ENCODE results near the gene FBXO24. TPM values are rescaled to one million over a fixed set of nuclear protein-coding genes. Genes with fewer than 3 reads are reported as not detected.

The FBXO24 gene
- total RNA-seq, 1 donor from 2014 or later = not detected

DNA sequence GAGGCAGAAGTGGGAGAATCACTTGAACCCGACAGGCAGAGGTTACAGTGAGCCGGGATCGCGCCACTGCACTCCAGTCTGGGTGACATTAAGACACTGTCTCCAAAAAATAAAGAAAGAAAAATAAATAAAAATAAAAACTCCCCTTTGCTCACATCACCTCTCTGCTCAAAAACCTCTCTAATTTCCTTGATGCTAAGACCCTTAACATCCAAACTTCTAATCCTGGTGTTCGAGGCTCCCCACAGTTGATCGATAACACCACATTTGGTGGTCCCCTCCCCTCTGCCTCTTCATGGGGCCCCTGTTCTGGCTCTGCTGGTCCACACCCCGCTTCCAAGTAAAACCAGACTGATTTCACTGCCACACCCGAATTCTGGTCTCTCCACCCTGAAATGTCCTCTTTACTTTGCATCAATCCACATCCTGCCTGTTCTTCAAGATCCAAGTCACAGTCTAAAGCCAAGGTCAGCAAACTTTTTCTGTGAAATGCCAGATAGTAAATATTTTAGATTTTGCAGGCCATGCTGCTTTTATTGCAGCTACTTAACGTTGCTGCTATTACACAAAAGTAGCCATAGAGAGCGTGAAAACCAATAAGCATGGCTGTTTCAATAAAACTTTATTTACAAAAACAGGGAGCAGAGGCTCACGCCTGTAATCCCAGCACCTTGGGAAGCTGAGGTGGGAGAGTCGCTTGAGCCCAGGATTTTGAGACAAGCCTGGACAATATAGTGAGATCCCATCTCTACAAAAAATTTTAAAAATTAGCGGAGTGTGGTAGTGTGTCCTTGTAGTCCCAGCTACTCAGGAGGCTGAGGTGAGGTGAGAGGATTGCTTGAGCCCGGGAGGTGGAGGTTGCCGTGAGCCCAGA is 38.1 kb downstream of the FBXO24 start:
- DNase-seq = no peak

DNA sequence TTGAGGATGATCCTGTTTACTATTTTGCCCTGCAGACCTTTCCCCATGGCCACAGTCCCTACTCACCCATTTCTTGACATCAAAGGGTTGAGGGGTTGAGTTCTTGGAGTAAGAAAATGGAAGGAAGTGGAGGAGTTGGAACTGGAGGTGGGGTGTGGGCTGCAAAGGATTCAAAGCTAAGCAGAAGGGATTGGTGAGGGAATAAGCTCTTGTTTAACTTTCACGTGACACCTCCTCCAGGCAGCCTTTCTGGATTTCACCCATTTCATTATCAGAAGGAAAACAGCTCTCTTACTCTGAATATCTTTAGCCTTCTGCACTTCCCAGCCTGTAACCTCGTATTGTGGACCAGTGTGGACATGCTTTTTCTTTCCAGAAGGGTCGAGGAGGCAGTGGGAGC is 39.9 kb downstream of the FBXO24 start:
- no peak for DNase-seq

DNA sequence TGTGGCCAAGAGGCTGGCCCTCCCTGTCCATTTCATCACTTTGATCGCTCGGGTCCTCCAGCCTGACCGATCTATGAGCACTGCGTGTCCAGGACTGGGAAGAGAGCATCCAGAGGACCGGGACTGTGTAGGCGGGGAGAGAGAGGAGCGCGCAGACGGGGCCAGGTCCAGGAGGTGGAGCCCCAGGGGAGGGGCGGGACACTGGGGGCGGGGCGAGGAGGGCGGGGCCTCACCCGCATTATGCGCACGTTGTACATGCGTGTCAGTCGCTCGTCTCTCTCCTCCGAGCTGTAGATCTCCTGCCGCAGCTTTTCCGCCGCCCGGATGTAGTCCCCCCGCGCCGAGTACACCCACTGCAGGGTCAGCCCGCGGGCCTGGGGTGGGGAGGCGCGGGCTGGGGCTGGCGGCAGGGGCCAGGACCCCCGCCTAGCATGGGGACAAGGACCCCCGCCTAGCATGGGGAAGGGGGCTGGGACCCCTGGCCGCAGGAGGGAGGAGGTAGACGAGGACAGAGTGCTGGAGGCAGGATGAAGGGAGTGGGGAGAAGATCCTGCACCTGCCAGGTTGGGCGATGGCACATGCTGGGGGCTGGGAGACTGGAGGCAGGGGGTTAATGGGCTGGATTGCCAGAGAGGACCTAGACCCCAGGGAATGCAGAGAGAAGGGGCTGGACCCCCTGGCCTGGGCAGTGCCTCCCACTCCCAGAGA is 40.6 kb downstream of the FBXO24 start:
- DNase-seq = peak; percentile 82

DNA sequence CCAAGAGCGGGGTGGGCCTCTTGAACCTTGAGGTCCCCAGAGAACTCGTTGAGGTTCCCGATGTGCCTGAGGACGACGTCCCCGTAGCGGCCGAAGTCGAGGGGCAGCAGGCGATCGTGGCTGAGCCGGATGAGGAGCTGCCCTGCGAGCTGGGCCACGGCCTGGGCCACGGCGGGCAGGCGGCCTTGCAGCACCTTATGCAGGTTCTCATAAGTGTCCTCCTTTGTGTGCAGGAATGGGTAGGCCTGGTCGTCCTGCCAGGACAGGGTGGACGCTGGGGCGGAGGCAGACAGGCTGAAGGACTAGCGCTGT is 41.1 kb downstream of the FBXO24 start:
- DNase-seq = no peak

DNA sequence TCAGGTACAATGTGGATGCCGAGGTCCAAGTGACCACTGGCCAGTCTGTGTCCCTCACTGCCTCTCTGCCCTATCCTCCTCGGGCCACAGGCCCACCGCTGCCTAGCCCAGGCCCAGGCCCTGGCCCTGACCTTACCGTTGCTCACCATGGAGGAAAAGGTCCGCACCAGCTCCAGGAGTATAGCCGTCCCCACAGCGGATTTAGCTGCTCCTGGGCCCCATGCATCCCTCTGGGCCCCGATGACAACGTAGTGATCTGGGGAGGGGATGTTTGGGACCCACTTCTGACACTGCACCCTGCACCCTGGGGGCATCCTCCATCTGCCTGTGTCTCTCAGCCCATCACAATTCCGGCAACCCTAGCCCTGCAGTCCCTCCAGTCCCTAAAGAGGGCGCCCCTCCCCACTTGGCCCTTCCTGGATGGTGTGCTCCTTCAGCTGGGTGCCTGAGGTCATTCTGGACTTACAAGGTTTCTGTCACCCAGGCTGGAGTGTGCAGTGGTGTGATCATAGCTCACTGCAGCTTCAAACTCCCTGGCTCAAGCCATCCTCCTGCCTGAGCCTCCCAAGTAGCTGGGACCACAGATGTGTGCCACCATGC is 43.1 kb downstream of the FBXO24 start:
- DNase-seq = peak; percentile 48

DNA sequence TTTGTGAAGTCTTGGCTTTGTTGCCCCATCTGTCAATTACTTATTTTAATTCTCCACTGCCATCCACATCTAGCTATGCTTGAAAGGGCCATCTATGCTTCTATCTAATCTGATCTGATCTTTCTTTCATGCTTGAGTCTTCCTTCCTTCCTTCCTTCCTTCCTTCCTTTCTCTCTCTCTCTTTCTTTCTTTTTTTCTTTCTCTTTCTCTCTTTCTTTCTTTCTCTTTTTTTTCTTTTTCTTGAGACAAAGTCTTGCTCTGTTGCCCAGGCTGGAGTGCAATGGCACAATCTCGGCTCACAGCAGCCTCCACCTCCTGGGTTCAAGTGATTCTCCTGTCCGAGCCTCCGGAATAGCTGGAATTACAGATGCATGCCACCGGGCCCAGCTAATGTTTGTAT is 43.9 kb downstream of the FBXO24 start:
- DNase-seq = no peak

DNA sequence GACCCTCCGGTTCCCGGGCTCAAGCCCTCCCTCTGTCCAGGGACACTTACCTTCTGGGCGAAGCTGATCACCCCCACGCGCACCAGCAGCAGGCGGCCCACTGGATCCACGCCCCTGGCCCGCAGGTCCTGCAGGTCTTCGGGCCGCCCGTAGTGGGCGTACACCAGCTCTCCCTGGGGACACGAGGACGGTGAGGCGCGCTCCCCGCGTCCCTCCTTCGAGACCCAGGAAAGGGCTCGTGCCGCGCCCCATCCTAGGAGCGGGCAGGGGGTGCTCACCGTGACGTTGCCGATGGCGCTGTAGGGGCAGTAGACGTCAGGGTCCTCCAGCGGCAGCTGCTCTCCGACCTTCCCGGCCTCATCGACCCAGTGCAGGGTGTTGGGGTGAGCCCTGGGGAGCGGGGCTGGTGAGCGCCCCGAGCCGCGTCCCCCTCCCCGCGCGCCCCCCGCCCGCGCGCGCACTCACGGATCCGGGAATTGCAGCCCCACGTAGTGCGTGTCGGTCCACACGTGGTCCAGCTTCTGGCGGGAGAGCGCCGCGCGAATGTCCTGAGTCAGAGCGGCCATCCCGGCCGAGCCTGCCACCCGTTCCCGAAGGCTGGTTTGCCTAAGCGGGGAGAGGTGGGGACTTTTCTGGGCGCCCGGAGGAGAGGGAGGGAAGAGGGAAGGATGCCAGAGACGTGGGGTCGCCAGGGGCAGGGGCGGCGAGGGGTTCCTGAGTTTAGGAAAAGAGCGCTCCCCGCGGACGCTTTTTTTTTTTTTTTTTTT is 47.0 kb downstream of the FBXO24 start:
- peak; percentile 28 for DNase-seq

DNA sequence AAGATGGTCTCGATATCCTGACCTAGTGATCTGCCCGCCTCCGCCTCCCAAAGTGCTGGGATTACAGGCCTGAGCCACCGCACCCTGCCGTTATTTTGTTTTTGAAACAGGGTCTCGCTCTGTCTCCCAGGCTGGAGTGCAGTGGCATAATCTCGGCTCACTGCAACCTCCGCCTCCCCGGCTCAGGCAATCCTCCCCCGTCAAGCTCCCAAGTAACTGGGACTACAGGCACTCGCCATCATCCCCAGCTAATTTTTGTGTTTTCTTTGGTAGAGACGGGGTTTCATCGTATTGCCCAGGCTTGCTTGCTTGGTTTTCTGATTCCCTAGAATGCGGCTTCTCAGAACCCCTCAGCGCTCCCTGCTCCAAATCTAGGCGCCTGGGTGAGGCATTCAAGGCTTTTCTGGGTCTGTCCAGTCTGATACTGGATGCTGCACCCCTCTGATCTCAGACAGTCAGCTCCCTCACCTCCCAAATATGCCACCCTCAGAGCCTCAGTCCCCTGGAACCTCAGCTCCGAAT is 53.9 kb downstream of the FBXO24 start:
- DNase-seq = no peak

DNA sequence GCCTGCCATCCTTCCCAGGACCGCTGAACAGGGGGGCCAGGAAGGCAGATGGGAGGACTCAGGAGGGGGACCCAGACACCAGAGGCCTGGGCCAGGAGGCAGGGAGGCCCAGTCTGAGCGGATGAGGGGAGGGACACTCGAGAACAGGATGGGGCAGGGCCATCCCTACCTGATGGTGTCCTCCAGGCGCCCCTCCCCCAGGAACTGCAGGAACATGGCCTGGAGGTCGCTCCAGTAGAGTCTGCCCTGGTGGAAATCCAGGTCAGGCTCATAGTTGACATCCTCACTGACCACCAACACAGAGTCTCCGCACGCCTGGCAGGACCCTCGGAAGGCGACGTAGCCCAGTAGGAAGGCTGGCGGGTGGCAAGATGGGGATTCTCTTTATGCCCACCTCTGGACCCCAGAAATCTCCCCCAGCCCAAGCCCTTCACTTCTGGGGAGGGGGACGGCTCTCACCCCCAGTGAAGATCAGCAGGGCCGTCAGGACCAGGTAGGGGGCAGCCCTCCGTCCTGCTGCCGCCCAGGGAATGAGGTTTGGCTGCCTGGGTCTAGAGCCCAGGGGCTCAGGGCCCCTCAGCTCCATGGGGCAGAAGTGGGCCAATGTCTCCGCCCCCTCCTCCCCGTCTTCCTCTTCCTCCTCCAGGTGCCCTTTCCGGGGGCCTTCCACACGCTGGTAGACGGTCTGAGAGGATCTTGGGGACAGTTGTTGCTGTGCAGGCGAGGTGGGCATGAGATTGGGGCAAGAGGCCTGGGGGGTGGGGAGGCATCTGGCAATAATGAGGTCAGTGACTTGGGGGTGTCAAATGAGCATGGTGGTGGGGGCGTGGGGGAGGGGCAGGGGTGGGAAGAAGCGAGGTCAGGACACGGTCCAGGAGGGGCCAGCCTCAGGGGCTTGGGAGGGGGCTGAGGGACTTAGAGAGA is 54.7 kb downstream of the FBXO24 start:
- no peak for DNase-seq

DNA sequence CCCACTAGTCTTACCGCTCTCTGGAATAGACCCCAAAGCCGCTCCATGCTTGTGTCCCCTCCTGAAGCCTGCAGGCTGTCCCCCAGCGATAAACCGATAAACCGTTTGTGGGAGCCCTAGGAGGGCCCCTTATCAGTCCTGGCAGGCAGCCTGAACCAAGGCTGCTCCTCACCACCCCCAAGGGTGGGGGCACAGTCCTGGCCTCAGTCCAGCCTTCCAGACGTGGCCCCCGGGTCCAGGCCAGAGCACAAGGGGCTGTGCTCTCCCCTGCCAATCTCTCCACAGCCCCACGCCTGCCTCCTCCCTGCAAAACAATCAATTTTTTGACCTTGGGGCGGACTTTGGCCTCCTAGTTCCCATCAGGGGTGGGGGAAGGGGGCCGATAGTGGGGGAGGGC is 55.3 kb downstream of the FBXO24 start, which contains the start of gene TFR2:
Gene TFR2, minus strand, starts transcription at position 90 of the 397 bp plus-strand sequence. Its CDS starts 43 bp downstream, at position 47.
- DNase-seq = no peak

DNA sequence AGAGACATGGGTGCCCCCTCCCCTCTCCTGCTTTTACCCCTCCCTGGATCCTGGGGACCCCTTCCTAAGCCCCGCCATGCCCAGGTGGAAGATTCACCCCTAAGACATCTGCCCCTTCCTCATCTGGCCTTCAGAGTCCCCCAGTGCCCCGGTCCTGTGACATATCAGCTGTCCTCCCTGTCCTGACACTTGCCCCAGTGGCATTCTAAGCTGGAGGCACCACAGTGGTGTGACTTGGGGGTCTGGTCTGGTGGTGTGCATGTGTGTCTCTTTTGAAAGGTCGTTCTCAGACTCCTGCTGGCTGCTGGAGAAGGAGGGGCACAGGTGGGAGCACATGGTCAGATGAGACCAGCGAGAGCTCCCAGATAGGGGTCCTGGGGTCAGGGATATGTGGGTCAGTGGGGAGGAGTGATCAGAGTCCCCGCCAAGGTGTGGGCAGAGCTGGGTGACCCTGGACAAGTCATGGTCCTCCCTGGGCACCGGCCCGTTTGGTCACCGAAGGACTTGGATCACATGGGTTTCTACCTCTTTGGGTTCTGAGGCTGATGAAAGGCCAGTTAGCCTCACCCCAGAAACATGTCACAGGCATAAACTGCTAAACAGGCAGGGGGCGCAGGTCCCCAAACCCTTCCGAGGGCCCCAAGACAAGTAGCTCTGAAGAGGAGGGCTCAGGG is 55.9 kb downstream of the FBXO24 start:
- no peak for DNase-seq

DNA sequence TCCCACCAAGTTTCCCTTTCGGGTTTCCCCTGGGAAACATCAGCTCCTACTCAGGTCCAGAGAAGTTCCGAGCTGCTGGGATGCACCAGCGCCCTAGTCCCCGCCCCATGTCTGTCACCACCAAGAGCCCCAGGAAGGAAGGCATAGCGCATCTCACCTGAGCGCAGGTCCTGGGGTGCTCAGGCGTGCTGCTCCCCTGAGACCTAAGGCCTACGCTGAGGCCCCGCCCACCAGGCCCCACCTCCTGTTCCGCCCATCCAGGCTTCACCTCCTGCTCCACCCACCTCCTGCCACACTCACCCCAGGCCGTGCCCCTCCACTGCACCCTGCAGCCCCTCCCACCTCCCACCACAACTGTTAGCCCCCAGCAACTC is 56.4 kb downstream of the FBXO24 start:
- no peak for DNase-seq

DNA sequence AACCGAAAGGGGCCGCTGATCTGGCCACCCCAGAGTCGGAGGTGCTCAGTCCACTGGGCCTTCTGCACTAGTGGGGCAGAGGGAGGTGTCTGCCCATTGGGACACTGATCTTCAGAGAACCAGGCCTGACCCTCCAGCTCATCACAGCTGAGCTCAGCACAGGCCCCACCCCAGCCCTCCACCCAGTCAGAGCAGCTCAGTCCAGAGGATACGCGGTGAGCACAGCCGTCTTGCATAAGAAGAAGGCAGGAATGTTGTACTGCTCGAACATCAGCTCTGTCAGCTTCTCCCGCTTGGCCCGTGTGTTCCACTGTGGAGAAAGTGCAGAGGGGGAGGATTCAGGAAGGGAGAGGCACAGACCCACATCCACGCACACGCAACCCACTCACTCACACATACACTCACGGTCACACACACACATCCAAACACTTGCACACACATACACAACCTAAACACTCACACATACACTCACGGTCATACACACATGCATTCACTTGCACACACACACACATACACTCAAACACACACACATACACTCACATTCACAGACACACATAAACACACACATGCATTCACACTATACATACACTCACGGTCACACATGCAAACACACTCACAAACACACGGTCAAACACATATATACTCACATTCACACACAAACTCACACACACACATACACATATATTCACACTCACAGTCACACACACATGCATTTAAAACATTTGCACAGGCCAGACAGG is 63.9 kb downstream of the FBXO24 start:
- no peak for DNase-seq

Other genes starting within 250 kb of the FBXO24 start
- gene PILRB, start 228.2 kb upstream of the FBXO24 start, total RNA-seq = 11.6 and 17.0 TPM in 2 replicates
- 0.68 TPM in 1 of 2 replicates, not detected in the other for gene PILRA, start 212.8 kb upstream of the FBXO24 start, total RNA-seq
- 0.51 and 0.98 TPM in 2 replicates for gene ZCWPW1, start 157.6 kb upstream of the FBXO24 start, total RNA-seq
- gene MEPCE, start 156.5 kb upstream of the FBXO24 start, total RNA-seq = 54.3 and 56.5 TPM in 2 replicates
- 19.3 and 28.1 TPM in 2 replicates for gene PPP1R35, start 149.8 kb upstream of the FBXO24 start, total RNA-seq
- gene SPACDR, start 122.1 kb upstream of the FBXO24 start, total RNA-seq = 0.34 and 0.93 TPM in 2 replicates
- 32.3 and 44.2 TPM in 2 replicates for gene TSC22D4, start 107.1 kb upstream of the FBXO24 start, total RNA-seq
- 4.3 and 5.4 TPM in 2 replicates for gene NYAP1, start 102.4 kb upstream of the FBXO24 start, total RNA-seq
- gene AGFG2, start 47.1 kb upstream of the FBXO24 start, total RNA-seq = 49.5 and 62.2 TPM in 2 replicates
- gene SAP25, start 12.4 kb upstream of the FBXO24 start, total RNA-seq = not detected in 2 replicates
- 12.1 and 20.3 TPM in 2 replicates for gene LRCH4, start 199 bp upstream of the FBXO24 start, total RNA-seq
- 0.51 and 0.56 TPM in 2 replicates for gene PCOLCE, start 16.0 kb downstream of the FBXO24 start, total RNA-seq
- gene MOSPD3, start 26.2 kb downstream of the FBXO24 start, total RNA-seq = 4.9 and 10.3 TPM in 2 replicates
- 0.68 and 0.70 TPM in 2 replicates for gene TFR2, start 55.2 kb downstream of the FBXO24 start, total RNA-seq
- not detected in 2 replicates for gene ACTL6B, start 70.1 kb downstream of the FBXO24 start, total RNA-seq
- 85.4 and 154 TPM in 2 replicates for gene GNB2, start 87.4 kb downstream of the FBXO24 start, total RNA-seq
- 18.0 and 20.8 TPM in 2 replicates for gene GIGYF1, start 107.9 kb downstream of the FBXO24 start, total RNA-seq
- 28.1 and 34.2 TPM in 2 replicates for gene POP7, start 119.8 kb downstream of the FBXO24 start, total RNA-seq
- gene EPO, start 134.1 kb downstream of the FBXO24 start, total RNA-seq = not detected in 2 replicates
- not detected in 2 replicates for gene ZAN, start 147.3 kb downstream of the FBXO24 start, total RNA-seq
- 415 and 590 TPM in 2 replicates for gene EPHB4, start 241.2 kb downstream of the FBXO24 start, total RNA-seq